ENCODE results near the gene SLC26A4.

- TF ChIP-seq, protein P1, sequence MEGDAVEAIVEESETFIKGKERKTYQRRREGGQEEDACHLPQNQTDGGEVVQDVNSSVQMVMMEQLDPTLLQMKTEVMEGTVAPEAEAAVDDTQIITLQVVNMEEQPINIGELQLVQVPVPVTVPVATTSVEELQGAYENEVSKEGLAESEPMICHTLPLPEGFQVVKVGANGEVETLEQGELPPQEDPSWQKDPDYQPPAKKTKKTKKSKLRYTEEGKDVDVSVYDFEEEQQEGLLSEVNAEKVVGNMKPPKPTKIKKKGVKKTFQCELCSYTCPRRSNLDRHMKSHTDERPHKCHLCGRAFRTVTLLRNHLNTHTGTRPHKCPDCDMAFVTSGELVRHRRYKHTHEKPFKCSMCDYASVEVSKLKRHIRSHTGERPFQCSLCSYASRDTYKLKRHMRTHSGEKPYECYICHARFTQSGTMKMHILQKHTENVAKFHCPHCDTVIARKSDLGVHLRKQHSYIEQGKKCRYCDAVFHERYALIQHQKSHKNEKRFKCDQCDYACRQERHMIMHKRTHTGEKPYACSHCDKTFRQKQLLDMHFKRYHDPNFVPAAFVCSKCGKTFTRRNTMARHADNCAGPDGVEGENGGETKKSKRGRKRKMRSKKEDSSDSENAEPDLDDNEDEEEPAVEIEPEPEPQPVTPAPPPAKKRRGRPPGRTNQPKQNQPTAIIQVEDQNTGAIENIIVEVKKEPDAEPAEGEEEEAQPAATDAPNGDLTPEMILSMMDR (conservative IDR thresholded peaks at IDR 0.05; ENCODE audit: low read depth, low read length): peak; percentile 52
- TF ChIP-seq EZH2 (IDR thresholded peaks at IDR 0.05; ENCODE audit: low read length, unreplicated experiment): no peak
These were observed 94.0 kb downstream of the SLC26A4 start for GRCh38 chr7:107754642-107755041.
